Ishikawa (cell line): ENCODE data around the gene B4GALT5.

ENCODE experiments used
- CEBPB ChIP-seq: IDR thresholded peaks from 2 replicates; pipeline ENCODE4 v1.6.1; 2012
- CREB1 ChIP-seq: IDR thresholded peaks from 2 replicates; pipeline ENCODE4 v1.6.1; 2012; ENCODE audit warnings: low read depth
- EGR1 ChIP-seq: IDR thresholded peaks from 2 replicates; pipeline ENCODE4 v1.6.1; 2012
- EP300 ChIP-seq: IDR thresholded peaks from 2 replicates; pipeline ENCODE4 v1.6.1; 2012; ENCODE audit warnings: borderline replicate concordance
- FOXM1 ChIP-seq: IDR thresholded peaks from 2 replicates; pipeline ENCODE4 v1.6.1; 2012; ENCODE audit warnings: low read depth, borderline replicate concordance
- NFIC ChIP-seq: IDR thresholded peaks from 2 replicates; pipeline ENCODE4 v1.6.1; 2012
- RAD21 ChIP-seq: IDR thresholded peaks from 2 replicates; pipeline ENCODE4 v1.6.1; 2012; ENCODE audit warnings: low read depth
- TAF1 ChIP-seq: IDR thresholded peaks from 2 replicates; pipeline ENCODE4 v1.6.1; 2012; ENCODE audit warnings: low read depth, mild to moderate bottlenecking
- TCF12 ChIP-seq: IDR thresholded peaks from 2 replicates; pipeline ENCODE4 v1.6.1; 2012; ENCODE audit warnings: low read depth
- TEAD4 ChIP-seq: IDR thresholded peaks from 2 replicates; pipeline ENCODE4 v1.6.1; 2012
- YY1 ChIP-seq: IDR thresholded peaks from 2 replicates; pipeline ENCODE4 v1.6.1; 2012; ENCODE audit warnings: low read depth
- ZBTB7A ChIP-seq: IDR thresholded peaks from 2 replicates; pipeline ENCODE4 v1.6.1; 2012; ENCODE audit warnings: low read depth
- TF ChIP-seq, protein P1 (sequence below): IDR thresholded peaks from 2 replicates; pipeline ENCODE4 v1.6.1; 2012; ENCODE audit warnings: low read depth, mild to moderate bottlenecking
- TF ChIP-seq, protein P2 (sequence below): IDR thresholded peaks from 2 replicates; pipeline ENCODE4 v1.6.1; 2012
- TF ChIP-seq, protein P3 (sequence below): IDR thresholded peaks from 2 replicates; pipeline ENCODE4 v1.6.1; 2012

Gene B4GALT5

DNA sequence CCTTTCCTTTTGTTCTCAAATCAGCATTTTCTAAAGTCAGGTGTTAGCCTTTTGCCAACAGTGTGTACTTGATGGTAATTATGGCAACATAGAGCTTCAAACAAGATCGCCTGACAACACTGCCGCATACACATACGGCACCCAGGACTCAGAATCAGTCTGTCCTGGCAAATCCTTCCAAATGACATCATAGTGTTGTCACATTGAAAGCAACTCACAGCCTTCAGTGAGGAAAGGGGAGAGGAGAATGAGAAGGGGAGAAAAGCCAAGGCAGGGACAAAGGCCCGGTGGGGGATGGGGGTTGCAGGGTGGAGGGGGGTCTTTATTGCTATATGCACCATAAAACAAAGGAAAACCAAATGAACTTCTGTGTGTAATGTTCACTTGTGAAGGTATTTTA lies 80.0 kb downstream of the B4GALT5 start:
- TF ChIP-seq EP300 (no peak), CEBPB (no peak), RAD21 (no peak), NFIC (no peak), TEAD4 (no peak), CREB1 (no peak), FOXM1 (no peak), ZBTB7A (no peak), TAF1 (no peak), TCF12 (no peak), YY1 (no peak), EGR1 (no peak)
- TF ChIP-seq, protein P1, sequence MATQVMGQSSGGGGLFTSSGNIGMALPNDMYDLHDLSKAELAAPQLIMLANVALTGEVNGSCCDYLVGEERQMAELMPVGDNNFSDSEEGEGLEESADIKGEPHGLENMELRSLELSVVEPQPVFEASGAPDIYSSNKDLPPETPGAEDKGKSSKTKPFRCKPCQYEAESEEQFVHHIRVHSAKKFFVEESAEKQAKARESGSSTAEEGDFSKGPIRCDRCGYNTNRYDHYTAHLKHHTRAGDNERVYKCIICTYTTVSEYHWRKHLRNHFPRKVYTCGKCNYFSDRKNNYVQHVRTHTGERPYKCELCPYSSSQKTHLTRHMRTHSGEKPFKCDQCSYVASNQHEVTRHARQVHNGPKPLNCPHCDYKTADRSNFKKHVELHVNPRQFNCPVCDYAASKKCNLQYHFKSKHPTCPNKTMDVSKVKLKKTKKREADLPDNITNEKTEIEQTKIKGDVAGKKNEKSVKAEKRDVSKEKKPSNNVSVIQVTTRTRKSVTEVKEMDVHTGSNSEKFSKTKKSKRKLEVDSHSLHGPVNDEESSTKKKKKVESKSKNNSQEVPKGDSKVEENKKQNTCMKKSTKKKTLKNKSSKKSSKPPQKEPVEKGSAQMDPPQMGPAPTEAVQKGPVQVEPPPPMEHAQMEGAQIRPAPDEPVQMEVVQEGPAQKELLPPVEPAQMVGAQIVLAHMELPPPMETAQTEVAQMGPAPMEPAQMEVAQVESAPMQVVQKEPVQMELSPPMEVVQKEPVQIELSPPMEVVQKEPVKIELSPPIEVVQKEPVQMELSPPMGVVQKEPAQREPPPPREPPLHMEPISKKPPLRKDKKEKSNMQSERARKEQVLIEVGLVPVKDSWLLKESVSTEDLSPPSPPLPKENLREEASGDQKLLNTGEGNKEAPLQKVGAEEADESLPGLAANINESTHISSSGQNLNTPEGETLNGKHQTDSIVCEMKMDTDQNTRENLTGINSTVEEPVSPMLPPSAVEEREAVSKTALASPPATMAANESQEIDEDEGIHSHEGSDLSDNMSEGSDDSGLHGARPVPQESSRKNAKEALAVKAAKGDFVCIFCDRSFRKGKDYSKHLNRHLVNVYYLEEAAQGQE: no peak
- TF ChIP-seq, protein P2, sequence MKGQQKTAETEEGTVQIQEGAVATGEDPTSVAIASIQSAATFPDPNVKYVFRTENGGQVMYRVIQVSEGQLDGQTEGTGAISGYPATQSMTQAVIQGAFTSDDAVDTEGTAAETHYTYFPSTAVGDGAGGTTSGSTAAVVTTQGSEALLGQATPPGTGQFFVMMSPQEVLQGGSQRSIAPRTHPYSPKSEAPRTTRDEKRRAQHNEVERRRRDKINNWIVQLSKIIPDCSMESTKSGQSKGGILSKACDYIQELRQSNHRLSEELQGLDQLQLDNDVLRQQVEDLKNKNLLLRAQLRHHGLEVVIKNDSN: no peak
- TF ChIP-seq, protein P3, sequence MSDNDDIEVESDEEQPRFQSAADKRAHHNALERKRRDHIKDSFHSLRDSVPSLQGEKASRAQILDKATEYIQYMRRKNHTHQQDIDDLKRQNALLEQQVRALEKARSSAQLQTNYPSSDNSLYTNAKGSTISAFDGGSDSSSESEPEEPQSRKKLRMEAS: no peak

DNA sequence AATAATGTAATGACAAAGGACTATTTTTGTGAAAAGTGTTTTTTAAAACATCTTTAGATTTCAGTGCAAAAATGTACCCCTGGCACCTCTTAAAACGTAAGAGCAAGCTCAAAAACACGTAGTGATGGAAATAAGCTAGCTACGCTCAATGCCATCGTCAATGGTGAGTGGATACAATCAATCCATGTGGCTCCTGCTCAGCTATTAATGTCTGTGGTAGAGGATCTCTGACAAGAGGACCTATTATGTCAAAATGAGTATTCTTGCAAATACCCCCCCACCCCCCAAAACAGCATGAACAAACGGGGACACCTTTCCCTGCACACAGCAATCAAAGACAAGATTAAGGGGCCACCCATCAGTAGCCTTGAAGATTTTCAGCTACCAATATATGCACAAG lies 80.7 kb downstream of the B4GALT5 start:
- no peak for TF ChIP-seq NFIC
- TF ChIP-seq TCF12: no peak
- TF ChIP-seq FOXM1: no peak
- no peak for TF ChIP-seq TAF1
- TF ChIP-seq, protein P1: no peak
- TF ChIP-seq EP300: no peak
- TF ChIP-seq, protein P2: no peak
- TF ChIP-seq, protein P3: no peak
- no peak for TF ChIP-seq YY1

DNA sequence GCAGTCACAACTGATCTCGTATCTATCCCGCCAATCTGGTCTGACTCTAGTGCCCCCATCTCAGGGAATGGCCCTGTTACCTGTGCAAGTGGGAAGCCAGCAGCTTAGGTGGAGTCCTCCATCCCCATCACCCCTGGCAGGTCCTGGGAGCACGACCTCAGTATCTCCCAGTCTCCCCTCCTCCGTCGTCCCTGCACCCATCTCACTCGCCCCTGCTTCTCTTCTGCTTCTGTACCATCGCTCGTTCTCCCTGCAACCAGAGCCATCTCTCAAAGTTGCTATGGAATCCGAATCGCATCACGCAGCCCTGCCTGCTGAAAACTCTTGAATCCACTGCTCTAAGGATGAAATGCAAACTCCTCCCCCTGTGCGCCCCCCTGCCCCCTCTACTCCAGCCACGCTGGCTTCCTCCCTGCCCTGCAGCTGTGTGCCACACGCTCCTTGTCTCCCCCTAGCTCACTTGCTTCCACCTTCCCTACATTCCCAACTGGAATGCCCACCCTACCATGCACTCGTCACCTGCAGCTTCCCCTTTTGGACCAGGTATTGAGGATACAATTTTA lies 81.7 kb downstream of the B4GALT5 start:
- no peak for TF ChIP-seq TAF1
- no peak for TF ChIP-seq TCF12
- no peak for TF ChIP-seq CEBPB
- TF ChIP-seq, protein P2: no peak
- no peak for TF ChIP-seq TEAD4
- TF ChIP-seq NFIC: no peak
- TF ChIP-seq RAD21: no peak
- no peak for TF ChIP-seq EGR1
- TF ChIP-seq YY1: no peak
- TF ChIP-seq, protein P3: no peak

DNA sequence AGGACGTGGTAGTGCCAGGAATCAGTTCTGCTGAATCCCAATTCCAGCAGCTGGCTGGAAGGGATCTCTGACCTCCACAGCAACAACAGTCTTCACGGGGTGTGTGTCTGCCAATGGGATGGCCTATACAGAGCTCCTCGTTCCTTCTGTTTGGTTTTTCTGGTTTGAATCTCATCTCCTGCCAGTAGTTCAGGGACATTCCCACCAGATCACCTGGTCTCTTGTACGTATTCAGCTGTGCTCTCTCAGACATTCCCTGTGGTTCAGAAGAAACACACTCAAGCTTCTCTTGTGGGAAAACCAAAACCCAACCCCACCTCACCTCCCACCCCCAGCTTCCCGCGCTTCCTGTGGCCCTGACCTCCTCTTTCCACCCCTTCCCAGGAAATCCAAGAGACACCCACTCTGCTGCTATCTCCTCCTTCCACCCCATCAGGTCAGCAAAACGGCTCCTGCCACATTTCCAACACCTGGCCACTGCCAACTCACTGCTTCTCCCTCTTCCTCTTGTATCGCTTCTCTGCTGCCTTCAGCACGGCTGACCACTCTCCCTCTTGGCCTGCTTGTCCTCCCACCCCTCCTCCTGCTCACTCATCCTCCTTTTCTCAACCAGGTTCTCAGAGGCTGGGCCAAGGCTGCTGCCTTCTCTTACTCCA lies 82.5 kb downstream of the B4GALT5 start:
- TF ChIP-seq EP300 (no peak), YY1 (no peak), TCF12 (no peak)

DNA sequence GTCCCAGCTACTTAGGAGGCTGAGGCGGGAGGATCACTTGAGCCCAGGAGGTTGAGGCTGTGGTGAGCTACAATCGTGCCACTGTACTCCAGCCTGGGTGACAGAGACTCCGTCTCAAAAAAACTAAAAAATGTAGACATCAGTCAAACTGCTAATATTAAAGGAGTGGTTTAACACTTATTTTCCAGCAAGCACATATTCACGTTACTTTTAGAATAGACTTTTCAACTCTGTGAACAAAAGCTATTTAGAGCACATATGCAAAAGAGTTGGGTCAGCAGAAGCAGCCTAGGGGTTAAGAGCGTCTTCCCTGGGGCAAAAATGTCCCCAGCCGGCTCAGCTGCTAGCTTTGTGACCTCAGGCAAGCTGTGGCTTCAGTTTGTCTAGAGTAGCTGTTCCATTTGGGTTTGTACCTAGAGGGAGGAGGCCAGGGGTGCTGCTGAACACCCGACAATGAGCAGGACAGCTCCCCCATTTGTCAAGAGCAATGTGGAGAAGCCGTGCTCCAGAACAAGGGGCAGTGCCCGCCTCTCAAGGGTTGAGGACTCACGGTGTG lies 83.2 kb downstream of the B4GALT5 start:
- TF ChIP-seq EP300: no peak
- TF ChIP-seq, protein P1: no peak
- TF ChIP-seq EGR1: no peak
- no peak for TF ChIP-seq ZBTB7A
- TF ChIP-seq, protein P2: no peak
- no peak for TF ChIP-seq CEBPB
- no peak for TF ChIP-seq TAF1
- TF ChIP-seq, protein P3: no peak
- no peak for TF ChIP-seq TEAD4
